HepG2 (cell line): ENCODE measurements around the gene ATRIP. TPM values are rescaled to one million over a fixed set of nuclear protein-coding genes. Genes with fewer than 3 reads are reported as not detected.

ENCODE experiments used
- AGO2 ChIP-seq: fragments of 200-400 bp; formaldehyde crosslinking; optimal IDR thresholded peaks from 2 replicates; pipeline ENCODE3; 2017; ENCODE audit warnings: mild to moderate bottlenecking, low read depth, low read length, moderate library complexity
- ARNT2 ChIP-seq: sonication (generic); formaldehyde crosslinking; IDR thresholded peaks from 2 replicates; pipeline ENCODE4 v1.8.0; 2022; ENCODE audit warnings: mild to moderate bottlenecking, low read depth, missing genetic modification reagents, moderate library complexity
- HNRNPK ChIP-seq: fragments of 200-400 bp; formaldehyde crosslinking; IDR thresholded peaks from 2 replicates; pipeline ENCODE4 v1.6.1; 2018; ENCODE audit warnings: low read length, low read depth, moderate library complexity, mild to moderate bottlenecking; ENCODE audit not compliant: poor library complexity, severe bottlenecking
- MXD4 ChIP-seq: IDR thresholded peaks from 2 replicates; pipeline ENCODE4 v1.6.1; 2016; ENCODE audit warnings: mild to moderate bottlenecking, missing biosample characterization, missing genetic modification reagents
- PAWR ChIP-seq: sonication (generic); formaldehyde crosslinking; IDR thresholded peaks from 2 replicates; pipeline ENCODE4 v1.4.0; 2020; ENCODE audit warnings: missing genetic modification reagents, mild to moderate bottlenecking, borderline replicate concordance
- PCBP1 ChIP-seq: fragments of 200-400 bp; formaldehyde crosslinking; IDR thresholded peaks from 2 replicates; pipeline ENCODE4 v1.6.1; 2017; ENCODE audit warnings: mild to moderate bottlenecking, low read depth, low read length, borderline replicate concordance
- PHF5A ChIP-seq: IDR thresholded peaks from one replicate; pipeline ENCODE4 v1.6.1; 2018; ENCODE audit warnings: low read depth, missing genetic modification reagents; ENCODE audit not compliant: unreplicated experiment
- PHF8 ChIP-seq: sonication (generic); formaldehyde crosslinking; IDR thresholded peaks from 2 replicates; pipeline ENCODE4 v1.5.0; 2020; ENCODE audit warnings: missing genetic modification reagents
- REPIN1 ChIP-seq: sonication (generic); formaldehyde crosslinking; IDR thresholded peaks from 2 replicates; pipeline ENCODE4 v1.8.0; 2022; ENCODE audit warnings: missing genetic modification reagents, low read depth, mild to moderate bottlenecking, borderline replicate concordance
- RFX1 ChIP-seq: fragments of 450-650 bp; IDR thresholded peaks from 2 replicates; pipeline ENCODE4 v1.6.1; 2017
- SALL2 ChIP-seq: sonication (generic); formaldehyde crosslinking; IDR thresholded peaks from 2 replicates; pipeline ENCODE4 v1.8.1; 2023; ENCODE audit warnings: mild to moderate bottlenecking, missing genetic modification reagents, inconsistent platforms
- SIN3B ChIP-seq: fragments of 150-350 bp; IDR thresholded peaks from 2 replicates; pipeline ENCODE4 v1.6.1; 2014; ENCODE audit warnings: low read length
- SRY ChIP-seq: sonication (generic); formaldehyde crosslinking; IDR thresholded peaks from 2 replicates; pipeline ENCODE4 v1.8.0; 2022; ENCODE audit warnings: mild to moderate bottlenecking, missing genetic modification reagents
- TCF12 ChIP-seq, 2 experiments: fragments of 450-650 bp in 1 of 2; sonication (generic) in 1 of 2; formaldehyde crosslinking in 1 of 2; IDR thresholded peaks; 2 replicates each; pipeline versions ENCODE4 v1.6.1 to v1.8.0; 2017 to 2022; ENCODE audit warnings: antibody characterized with exemption in 1 of 2, mild to moderate bottlenecking in 1 of 2, missing genetic modification reagents in 1 of 2, moderate library complexity in 1 of 2
- XRCC5 ChIP-seq: fragments of 200-400 bp; formaldehyde crosslinking; optimal IDR thresholded peaks from 2 replicates; pipeline ENCODE3; 2017; ENCODE audit warnings: mild to moderate bottlenecking, low read length
- ZBTB3 ChIP-seq: sonication (generic); formaldehyde crosslinking; IDR thresholded peaks from 2 replicates; pipeline ENCODE4 v1.4.0; 2020; ENCODE audit warnings: low read depth, mild to moderate bottlenecking, moderate library complexity, missing genetic modification reagents, borderline replicate concordance
- ZNF12 ChIP-seq: sonication (generic); formaldehyde crosslinking; IDR thresholded peaks from 2 replicates; pipeline ENCODE4 v1.5.0; 2020; ENCODE audit warnings: missing genetic modification reagents
- ZNF333 ChIP-seq: sonication (generic); formaldehyde crosslinking; IDR thresholded peaks from 2 replicates; pipeline ENCODE4 v1.4.0; 2020; ENCODE audit warnings: mild to moderate bottlenecking, missing genetic modification reagents, borderline replicate concordance
- ZNF546 ChIP-seq: sonication (generic); formaldehyde crosslinking; conservative IDR thresholded peaks from 2 replicates; pipeline ENCODE4 v1.8.1; 2023; ENCODE audit warnings: mild to moderate bottlenecking, missing genetic modification reagents
- ZNF652 ChIP-seq: IDR thresholded peaks from 2 replicates; pipeline ENCODE4 v1.6.1; 2016; ENCODE audit warnings: low read depth, borderline replicate concordance
- ZNF781 ChIP-seq: sonication (generic); formaldehyde crosslinking; IDR thresholded peaks from 2 replicates; pipeline ENCODE4 v1.5.1; 2020; ENCODE audit warnings: borderline replicate concordance, mild to moderate bottlenecking, missing genetic modification reagents; ENCODE audit errors: not compliant biosample characterization
- polyA plus RNA-seq, 8 experiments: library from polyadenylated mRNA; depleted of rRNA in 3 of 8; stranded (reverse) in 7 of 8; unstranded in 1 of 8; fragments of >200 nt; fragmentation: Illumina TruSeq in 4 of 8; extraction: Trizol in 4 of 8; gene quantifications; 2 replicates each; pipeline versions ENCODE4 v1.2.1 to v1.2.3, GENCODE V29; 2011 to 2016; ENCODE audit warnings: low read depth in 4 of 8, missing spikeins in 1 of 8, mixed read lengths in 1 of 8; ENCODE audit not compliant: insufficient read depth in 1 of 8
- total RNA-seq, 5 experiments: library from RNA; depleted of rRNA; stranded (reverse); fragments of >200 nt; fragmentation: Illumina TruSeq; extraction: Trizol; gene quantifications; 2 replicates each; pipeline ENCODE4 v1.2.3, GENCODE V29; 2016; ENCODE audit warnings: low read depth in 1 of 5
- TF ChIP-seq, protein P1 (sequence below): sonication (generic); formaldehyde crosslinking; IDR thresholded peaks from 2 replicates; pipeline ENCODE4 v1.4.0; 2020; ENCODE audit warnings: missing genetic modification reagents, borderline replicate concordance
- TF ChIP-seq, protein P2 (sequence below): sonication (generic); formaldehyde crosslinking; IDR thresholded peaks from 2 replicates; pipeline ENCODE4 v1.4.0; 2020; ENCODE audit warnings: missing genetic modification reagents, mild to moderate bottlenecking, borderline replicate concordance
- TF ChIP-seq, protein P3 (sequence below): IDR thresholded peaks from 2 replicates; pipeline ENCODE4 v1.6.1; 2016; ENCODE audit warnings: missing genetic modification reagents, missing compliant biosample characterization
- TF ChIP-seq, protein P4 (sequence below): sonication (generic); formaldehyde crosslinking; IDR thresholded peaks from 2 replicates; pipeline ENCODE4 v1.4.0; 2020; ENCODE audit warnings: missing genetic modification reagents

Gene ATRIP
- total and polyA plus RNA-seq, 2 of the 13 experiments (the other 11 are each of a cell fraction or from before 2014, with no cell fraction given) = 5.1 to 12.5 TPM

DNA sequence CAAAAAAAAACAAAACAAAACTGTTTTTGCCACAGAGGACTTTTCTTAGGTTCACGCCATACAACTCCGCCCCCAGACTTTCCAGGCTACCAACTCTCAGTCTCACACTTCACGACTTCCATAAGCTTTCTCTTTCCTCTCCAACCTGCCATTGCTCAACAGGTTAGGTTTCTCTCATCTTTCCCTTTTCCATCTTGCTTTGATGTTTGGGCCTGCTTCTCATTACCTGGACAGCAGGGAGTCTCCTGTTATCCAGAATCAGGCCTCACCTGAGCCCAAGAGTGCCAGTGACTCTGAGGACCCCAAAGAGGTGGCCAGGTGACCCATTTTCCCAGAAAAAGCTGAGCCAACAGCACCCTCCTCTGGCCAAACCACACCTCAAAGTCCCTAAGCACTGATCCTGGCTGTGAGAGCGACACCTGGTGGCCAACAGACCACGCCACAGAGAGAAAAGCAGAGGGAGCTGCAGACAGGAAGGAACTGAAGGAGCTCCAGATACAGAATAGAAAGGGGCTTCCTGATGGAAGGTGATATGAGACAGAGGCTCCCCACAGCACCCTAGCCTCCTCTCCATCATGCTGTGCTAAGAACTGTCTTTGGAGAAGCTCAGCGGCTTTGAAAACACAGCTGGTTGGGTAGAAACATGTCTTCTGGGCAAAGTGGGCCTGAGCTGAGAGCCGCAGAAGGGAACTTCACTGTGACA lies 10.6 kb upstream of the ATRIP start (continued):
- TF ChIP-seq, protein P1, sequence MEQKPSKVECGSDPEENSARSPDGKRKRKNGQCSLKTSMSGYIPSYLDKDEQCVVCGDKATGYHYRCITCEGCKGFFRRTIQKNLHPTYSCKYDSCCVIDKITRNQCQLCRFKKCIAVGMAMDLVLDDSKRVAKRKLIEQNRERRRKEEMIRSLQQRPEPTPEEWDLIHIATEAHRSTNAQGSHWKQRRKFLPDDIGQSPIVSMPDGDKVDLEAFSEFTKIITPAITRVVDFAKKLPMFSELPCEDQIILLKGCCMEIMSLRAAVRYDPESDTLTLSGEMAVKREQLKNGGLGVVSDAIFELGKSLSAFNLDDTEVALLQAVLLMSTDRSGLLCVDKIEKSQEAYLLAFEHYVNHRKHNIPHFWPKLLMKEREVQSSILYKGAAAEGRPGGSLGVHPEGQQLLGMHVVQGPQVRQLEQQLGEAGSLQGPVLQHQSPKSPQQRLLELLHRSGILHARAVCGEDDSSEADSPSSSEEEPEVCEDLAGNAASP = 0 out of 2 replicates have a peak, but pooled peaks have one; percentile 47
- TF ChIP-seq SRY (CRISPR knock-in tag) (no peak), PHF8 (CRISPR knock-in tag) (peak; percentile 42; the same call in 1 of the 2 replicates), PCBP1 (no peak), ZNF12 (no peak), ZNF652 (CRISPR knock-in tag) (no peak), SALL2 (CRISPR knock-in tag) (no peak), TCF12 (IDR thresholded peaks at IDR 0.05) (no peak), TCF12 (CRISPR knock-in tag; IDR thresholded peaks at IDR 0.05) (peak; percentile 51; the same call in 1 of the 2 replicates), PAWR (CRISPR knock-in tag) (no peak), ZBTB3 (CRISPR knock-in tag) (no peak), ZNF333 (CRISPR knock-in tag) (no peak), ZNF546 (CRISPR knock-in tag) (no peak), HNRNPK (no peak), ZNF781 (no peak), REPIN1 (peak; percentile 43; the same call in 1 of the 2 replicates), SIN3B (peak; percentile 25; the same call in 1 of the 2 replicates), PHF5A (CRISPR knock-in tag) (no peak), RFX1 (no peak), MXD4 (CRISPR knock-in tag) (0 out of 2 replicates have a peak, but pooled peaks have one; percentile 18), ARNT2 (CRISPR knock-in tag) (no peak), XRCC5 (peak; percentile 95), AGO2 (no peak)
- TF ChIP-seq, protein P2, sequence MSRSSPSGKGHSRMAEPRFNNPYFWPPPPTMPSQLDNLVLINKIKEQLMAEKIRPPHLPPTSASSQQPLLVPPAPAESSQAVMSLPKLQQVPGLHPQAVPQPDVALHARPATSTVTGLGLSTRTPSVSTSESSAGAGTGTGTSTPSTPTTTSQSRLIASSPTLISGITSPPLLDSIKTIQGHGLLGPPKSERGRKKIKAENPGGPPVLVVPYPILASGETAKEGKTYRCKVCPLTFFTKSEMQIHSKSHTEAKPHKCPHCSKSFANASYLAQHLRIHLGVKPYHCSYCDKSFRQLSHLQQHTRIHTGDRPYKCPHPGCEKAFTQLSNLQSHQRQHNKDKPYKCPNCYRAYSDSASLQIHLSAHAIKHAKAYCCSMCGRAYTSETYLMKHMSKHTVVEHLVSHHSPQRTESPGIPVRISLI = no peak
- TF ChIP-seq, protein P3, sequence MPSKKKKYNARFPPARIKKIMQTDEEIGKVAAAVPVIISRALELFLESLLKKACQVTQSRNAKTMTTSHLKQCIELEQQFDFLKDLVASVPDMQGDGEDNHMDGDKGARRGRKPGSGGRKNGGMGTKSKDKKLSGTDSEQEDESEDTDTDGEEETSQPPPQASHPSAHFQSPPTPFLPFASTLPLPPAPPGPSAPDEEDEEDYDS (CRISPR knock-in tag) = peak; percentile 57; the same call in 1 of the 2 replicates
- TF ChIP-seq, protein P4, sequence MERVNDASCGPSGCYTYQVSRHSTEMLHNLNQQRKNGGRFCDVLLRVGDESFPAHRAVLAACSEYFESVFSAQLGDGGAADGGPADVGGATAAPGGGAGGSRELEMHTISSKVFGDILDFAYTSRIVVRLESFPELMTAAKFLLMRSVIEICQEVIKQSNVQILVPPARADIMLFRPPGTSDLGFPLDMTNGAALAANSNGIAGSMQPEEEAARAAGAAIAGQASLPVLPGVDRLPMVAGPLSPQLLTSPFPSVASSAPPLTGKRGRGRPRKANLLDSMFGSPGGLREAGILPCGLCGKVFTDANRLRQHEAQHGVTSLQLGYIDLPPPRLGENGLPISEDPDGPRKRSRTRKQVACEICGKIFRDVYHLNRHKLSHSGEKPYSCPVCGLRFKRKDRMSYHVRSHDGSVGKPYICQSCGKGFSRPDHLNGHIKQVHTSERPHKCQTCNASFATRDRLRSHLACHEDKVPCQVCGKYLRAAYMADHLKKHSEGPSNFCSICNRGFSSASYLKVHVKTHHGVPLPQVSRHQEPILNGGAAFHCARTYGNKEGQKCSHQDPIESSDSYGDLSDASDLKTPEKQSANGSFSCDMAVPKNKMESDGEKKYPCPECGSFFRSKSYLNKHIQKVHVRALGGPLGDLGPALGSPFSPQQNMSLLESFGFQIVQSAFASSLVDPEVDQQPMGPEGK (CRISPR knock-in tag) = peak; percentile 51
